ENCODE results near the gene KCNMA1.

GRCh38 chr10:77392851-77393250, 244.8 kb downstream of the KCNMA1 start:
- TF ChIP-seq CTCF (IDR thresholded peaks at IDR 0.05; ENCODE audit: poor library complexity, severe bottlenecking): no peak
- TF ChIP-seq RAD21 (conservative IDR thresholded peaks at IDR 0.05): no peak
- TF ChIP-seq EZH2 (IDR thresholded peaks at IDR 0.05; ENCODE audit: borderline replicate concordance, insufficient read depth, low read length, poor library complexity, severe bottlenecking): no peak
- TF ChIP-seq TAF1 (IDR thresholded peaks at IDR 0.05; ENCODE audit: low read depth): no peak
- TF ChIP-seq POLR2AphosphoS5 (IDR thresholded peaks at IDR 0.05): no peak

Data from neural cell (in vitro differentiated cells).